GM18519 (cell line): ENCODE results near the gene ATP13A2.

ENCODE experiments used
- ATAC-seq: cut with Tn5 transposase; IDR thresholded peaks from one replicate; pipeline ENCODE4 v1.9.1; 2021; ENCODE audit warnings: mild to moderate bottlenecking, moderate library complexity; ENCODE audit not compliant: unreplicated experiment, low FRiP score

Gene ATP13A2, protein sequence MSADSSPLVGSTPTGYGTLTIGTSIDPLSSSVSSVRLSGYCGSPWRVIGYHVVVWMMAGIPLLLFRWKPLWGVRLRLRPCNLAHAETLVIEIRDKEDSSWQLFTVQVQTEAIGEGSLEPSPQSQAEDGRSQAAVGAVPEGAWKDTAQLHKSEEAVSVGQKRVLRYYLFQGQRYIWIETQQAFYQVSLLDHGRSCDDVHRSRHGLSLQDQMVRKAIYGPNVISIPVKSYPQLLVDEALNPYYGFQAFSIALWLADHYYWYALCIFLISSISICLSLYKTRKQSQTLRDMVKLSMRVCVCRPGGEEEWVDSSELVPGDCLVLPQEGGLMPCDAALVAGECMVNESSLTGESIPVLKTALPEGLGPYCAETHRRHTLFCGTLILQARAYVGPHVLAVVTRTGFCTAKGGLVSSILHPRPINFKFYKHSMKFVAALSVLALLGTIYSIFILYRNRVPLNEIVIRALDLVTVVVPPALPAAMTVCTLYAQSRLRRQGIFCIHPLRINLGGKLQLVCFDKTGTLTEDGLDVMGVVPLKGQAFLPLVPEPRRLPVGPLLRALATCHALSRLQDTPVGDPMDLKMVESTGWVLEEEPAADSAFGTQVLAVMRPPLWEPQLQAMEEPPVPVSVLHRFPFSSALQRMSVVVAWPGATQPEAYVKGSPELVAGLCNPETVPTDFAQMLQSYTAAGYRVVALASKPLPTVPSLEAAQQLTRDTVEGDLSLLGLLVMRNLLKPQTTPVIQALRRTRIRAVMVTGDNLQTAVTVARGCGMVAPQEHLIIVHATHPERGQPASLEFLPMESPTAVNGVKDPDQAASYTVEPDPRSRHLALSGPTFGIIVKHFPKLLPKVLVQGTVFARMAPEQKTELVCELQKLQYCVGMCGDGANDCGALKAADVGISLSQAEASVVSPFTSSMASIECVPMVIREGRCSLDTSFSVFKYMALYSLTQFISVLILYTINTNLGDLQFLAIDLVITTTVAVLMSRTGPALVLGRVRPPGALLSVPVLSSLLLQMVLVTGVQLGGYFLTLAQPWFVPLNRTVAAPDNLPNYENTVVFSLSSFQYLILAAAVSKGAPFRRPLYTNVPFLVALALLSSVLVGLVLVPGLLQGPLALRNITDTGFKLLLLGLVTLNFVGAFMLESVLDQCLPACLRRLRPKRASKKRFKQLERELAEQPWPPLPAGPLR

DNA sequence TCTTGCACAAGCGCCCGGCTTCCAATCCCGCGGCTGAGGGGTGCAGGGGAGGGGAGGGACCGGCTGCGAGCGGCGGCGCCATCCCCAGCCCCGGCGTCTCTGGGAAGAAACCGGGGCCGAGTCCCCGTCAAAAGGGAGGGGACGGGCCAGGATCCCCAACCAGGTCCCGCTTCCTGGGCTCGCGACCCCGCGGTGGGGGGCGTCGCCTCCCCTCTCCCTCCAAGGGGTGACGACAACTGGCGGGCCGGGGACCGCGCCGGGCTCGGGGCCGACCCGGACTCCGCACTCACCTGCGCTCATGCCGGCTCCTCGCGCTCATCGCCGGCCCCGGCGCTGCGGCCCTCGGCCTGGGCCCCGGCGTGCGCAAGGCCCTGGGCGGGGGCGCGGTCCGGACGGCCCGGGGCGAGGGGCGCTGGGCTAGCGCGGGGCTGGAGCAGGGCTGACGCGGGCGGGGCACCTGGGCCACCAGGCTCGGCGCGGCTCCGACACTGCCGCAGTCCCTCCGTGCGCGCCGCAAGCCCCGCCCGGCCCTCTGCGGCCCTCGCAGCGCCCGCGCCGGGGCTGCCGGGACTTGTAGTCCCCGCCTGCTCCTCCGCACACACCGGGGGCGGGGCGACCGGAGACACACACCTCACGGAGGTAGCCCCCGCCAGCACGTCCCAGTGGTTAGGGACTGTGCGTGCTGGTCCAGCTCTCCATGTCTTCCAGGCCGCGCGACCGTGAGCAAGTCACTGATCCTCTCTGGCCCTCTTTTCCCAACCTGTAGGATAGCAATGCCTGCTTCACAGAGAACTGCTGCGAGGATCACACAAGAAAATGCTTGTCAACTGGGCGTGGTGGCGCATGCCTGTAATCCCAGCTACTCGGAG lies at the start of gene ATP13A2:
TSS of gene ATP13A2 (minus strand) at position 490 of the 869 bp plus-strand sequence. CDS start at position 300, 190 bp downstream.
- peak; percentile 85 for ATAC-seq

DNA sequence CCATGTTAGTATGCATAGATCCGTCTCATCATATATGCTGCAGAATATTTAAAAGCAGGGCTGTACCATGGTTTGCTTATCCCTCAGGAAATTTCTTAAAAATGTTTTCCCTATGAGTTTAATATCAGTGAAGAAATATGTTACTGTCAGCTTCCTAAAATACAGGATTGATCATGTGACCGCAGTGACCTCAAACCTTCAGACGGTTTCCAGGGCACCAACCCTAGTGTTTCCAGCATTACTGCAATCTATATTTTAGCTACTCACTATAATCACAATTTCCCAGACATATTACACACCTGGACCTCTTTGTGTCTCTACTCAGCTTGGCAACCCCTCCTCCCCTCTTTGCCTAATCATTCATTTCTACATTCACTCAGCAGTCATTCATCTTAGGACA lies 49.8 kb upstream of the ATP13A2 start:
- ATAC-seq: no peak

DNA sequence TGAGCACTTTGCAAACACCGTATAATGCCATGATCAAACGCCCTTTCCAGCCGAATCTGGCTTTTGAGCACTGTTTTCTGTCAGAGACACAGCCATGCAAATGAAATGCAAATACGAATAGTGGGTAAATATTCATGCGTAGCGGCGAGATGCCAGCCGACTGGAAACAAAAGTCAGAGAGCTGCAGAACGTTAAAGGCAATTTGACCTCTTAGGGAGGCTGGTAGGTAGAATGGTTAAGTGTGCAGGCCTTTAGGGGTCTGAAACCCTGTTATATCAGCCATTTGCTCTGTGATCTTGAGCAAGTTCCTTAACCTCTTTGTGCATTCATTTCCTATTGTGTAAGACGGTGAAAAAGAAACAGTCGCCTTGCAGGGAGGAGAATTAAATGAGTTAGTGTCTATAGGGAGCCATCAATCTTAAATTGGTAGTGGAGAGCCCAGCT lies 48.6 kb upstream of the ATP13A2 start:
- no peak for ATAC-seq

DNA sequence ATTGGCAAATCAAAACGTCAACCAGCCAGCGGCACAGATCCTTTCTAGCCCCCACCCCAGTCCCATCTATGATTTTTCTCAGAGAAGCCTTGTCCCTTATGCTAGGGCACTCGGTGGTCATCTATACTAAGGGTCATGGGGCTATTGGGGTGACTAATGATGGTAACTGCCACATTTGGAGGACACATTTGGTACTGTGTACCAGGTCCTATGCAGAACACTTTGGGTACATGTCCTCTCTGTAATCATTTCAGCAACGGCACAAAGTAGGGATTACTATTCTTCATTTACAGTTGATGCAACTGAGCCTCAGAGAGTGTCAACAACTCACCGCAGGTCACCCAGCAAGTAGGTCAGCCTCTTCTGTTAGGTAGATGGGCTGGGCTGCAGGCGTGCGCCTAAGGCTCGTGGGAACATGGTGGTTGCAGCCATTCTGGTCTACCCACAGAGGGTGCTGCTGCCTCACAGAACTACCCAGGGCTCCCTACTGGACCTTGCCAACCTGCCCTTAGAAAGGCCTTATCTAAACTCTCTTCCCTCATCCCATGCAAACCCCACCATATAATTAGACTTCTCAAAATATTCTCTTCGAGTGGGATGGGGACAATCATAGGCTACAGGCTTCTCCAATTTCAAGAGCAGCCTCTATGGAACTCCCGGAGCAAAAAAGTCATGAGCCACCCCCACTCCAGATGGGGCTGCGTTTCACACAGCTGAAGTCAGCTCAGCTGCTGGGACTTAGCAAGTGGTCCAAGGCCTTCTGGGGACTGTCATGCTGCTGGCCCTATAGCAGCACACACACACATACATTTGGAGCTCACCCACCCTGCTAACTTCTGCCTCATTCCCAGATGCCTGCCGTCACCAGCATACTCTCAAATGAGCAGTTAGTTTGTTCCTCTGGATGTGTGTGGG lies 47.9 kb upstream of the ATP13A2 start:
- no peak for ATAC-seq

DNA sequence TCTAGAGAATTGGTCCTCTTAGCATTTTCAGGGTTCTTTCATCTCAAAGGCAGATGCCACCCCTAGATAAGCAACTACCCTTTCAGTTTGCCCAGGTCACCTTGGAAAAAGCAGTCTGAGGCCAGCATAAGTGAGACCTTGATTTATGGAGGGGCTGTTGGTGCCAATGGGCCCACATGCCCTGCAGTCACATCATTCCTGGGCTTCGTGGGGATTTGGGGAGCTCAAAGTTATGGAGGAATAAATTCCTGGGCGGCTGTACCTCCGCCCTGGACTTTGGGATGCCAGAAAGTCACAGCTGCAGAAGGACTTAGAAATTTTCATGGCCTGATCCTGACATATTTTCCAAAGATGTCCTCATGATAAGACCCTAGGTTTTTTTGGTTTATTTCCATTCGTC lies 44.8 kb upstream of the ATP13A2 start:
- no peak for ATAC-seq

DNA sequence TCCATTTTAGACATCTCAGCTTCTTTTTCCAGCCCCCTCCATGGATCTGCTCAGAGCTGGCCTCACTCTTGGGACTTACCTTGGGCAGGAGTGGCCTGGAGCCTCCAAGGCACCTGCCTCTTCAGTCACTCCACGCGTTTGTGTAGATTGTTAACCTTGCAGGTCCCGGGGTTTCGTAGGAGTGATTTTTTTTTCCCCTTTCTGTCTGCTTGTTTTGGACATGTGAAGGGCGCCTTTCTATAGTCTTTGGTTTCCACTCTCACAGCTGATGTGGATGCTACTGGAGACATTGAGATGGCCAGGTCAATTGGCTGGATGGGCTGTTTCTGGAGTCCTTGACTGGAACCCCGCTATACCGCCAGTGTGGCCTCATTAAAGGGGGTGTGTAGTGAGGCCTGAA lies 44.1 kb upstream of the ATP13A2 start:
- ATAC-seq: no peak

DNA sequence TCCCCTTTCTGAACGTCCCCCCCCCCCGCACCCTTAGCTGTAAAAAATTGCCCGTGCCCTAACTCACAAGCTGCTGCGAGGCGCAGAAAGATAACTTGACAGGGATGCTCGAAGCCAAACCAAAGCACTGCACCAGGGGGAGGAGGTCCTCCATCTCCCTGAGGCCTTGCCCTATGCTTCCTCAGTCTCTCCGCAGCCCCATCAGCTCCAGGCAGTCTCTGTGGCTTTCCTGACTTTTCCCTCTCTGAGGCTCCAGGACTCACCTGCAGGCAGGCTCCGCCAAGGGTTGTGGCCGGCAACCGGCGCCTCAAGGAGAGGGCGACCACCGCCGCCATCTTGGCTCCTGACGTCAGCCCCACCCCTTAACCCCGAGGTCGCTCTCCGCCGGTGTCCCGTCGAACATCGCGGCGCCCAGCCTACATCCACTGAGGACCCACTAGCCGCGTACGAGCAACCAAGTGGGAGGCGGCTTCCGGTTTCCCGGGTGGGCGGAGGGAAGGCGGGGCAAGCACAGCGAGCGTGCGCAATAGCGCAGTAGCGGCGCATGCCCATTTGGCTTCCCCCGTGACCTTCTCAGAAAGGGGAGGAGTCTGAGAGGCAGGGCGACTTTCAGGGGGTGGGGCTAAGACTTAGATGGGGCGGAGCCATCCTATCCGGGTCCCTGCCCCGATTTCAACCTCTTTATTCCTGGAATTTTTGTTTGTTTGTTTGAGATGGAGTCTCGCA lies 42.1 kb upstream of the ATP13A2 start, which contains the start of gene SDHB:
TSS of gene SDHB (minus strand) at position 348 of the 726 bp plus-strand sequence. CDS start at position 335, 13 bp downstream.
- peak; percentile 83 for ATAC-seq

DNA sequence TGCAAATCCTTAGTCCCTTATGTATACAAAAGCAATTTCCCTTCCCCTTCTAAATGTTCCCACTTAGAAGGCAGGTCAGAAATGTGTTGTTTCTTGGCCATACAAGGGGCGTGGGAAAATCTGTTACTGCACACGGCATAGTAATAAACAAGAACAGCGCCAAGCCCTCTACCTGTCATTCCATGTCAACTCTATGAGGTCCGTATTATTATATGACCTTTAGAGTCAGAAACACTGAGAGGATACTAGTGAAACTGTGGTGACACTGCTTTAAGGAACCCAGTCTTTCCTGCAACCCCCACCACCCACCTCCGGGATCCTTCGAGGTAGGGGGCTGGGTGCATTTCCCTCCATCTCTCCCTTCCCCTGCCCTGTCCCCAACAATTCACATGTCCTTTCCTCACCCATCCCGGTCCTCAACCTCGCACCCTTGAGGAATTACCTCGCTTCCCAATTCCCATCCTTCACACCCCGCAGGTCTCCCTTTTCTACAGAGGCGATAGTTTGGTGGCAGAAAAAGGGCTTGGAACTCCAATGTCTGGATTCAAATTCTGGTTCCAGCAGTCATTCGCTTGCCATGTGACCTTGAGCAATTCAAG lies 41.5 kb upstream of the ATP13A2 start:
- ATAC-seq: no peak

DNA sequence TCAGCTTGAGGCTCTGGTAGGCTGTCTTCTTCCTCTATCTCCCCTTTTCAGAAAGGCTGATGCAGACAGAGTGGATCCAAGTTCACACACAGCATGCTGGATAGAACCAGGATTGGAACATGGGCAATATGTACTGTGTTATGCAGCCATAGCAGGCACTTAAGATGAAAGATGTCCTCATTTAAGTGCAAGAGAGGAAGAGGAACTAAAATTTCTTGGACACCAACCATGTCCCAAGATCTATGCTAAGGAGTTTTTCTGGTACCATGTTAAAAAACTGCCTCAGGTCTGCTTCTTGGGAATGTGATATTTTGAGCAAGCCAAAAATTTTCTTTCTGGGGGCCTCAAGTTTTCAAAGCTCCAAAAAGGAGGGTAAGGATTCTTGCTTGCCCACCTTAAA lies 40.9 kb upstream of the ATP13A2 start:
- no peak for ATAC-seq

DNA sequence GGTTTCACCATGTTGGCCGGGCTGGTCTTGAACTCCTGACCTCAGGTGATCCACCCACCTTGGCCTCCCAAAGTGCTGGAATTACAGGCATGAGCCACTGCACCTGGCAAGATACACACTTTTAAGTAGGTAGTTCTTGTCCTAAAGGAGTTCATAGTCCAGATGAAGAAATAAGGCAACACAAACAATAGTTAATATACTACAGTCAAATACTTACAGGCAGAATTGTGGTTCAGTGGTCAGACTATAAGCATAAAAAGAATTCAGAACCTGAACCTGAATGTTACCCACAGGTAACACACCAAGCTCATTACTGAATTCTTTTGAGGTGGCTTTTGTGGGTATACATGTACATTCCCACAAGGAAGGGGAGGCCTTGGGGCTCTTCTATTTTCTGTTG lies 40.3 kb upstream of the ATP13A2 start:
- no peak for ATAC-seq

DNA sequence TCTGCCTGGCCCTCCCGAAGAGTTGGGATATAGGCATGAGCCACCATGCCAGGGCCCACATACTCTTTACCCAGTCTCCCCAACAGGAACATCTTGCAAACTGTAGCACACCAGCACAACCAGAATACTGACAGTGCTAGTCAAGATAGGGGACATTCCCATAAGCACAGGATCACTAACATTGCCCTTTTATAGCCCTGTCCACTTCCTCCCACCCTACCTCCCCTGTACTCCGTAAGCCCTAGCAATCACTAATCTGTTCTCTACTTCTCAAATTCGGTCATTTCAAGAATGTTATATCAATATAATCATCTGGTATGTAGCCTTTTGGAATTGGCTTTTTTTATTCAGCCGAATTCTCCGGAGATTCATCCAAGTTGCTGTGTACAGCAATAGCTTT lies 36.2 kb upstream of the ATP13A2 start:
- no peak for ATAC-seq

DNA sequence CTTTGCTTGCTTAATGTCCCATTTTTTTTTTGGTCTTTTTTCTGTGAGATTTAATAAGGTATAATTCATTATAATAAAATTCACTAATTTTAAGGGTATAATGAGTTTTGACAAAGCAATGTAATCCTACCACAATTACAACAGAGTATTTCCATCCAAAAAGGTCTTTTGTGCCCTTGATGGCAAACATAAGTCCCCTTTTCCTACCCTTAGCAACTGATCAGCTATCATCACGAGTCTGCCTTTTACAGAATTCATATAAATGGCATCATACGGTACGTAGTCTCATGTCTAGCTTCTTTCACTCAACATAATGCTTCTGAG lies 34.6 kb upstream of the ATP13A2 start:
- ATAC-seq: no peak

DNA sequence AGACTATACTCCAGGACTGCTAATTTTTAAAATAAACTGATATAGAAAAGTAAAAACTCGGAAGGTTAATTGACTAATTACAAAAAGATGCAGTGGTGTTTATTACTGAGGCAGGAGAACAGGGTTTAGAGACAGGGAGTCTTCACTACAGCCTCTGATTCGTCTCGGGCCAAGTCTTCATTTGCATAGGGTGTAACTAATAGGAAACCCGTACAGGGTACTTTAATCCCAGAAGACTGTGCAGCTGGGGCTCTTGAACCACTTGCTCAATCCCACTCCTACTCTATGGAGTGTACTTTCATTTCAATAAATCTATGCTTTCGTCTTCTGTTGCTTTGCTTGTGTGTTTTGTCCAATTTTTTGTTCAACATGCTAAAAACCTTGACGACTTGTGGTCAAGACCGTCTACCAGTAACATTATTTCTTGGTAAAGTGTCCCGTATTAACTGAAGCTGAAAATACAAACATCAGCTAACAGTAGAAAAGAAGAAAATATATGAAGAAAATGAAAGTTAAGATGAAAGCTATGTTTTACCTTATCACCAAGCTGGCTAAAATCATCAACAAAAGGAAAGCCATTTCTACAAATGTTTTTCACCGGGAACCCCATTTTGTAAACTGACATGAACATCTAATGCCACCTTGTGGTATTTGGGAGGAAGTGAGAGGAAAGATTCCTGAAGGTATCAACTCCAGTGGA lies 34.1 kb upstream of the ATP13A2 start:
- no peak for ATAC-seq

DNA sequence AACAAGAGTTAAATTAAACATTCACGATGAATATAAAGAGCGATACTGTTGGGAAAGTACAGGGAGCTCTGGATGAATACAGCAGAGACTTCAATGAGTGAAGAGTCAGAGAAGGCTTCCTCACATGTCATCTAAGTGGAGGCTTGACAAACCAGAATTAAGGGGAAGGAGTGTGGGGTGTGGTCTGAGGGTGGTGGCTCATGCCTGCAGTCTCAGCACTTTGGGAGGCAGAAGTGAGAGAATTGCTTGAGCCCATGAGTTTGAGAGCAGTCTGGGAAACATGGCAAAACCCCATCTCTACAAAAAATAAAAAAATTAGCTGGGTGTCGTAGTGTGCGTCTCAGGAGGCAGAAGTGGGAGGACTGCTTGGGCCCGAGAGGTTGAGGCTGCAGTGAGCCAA lies 33.4 kb upstream of the ATP13A2 start:
- no peak for ATAC-seq

DNA sequence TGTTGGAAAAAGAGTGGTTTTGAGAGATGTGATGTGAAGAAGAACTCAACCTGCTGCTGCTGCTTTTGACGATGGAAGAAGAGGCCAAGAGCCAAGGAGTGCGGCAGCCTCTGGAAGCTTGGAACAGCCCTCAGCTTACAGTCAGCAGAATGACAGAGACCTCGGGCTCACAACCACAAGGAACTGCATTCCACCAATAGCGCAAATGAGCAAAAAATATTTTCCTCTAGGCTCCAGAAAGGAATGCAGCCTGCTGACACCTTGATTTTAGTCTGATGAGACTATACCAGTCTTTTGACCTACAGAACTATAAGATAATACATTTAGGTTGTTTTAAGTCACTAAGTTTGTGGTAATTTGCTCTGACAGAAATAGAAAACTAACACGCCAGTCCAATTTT lies 31.9 kb upstream of the ATP13A2 start:
- ATAC-seq: no peak

DNA sequence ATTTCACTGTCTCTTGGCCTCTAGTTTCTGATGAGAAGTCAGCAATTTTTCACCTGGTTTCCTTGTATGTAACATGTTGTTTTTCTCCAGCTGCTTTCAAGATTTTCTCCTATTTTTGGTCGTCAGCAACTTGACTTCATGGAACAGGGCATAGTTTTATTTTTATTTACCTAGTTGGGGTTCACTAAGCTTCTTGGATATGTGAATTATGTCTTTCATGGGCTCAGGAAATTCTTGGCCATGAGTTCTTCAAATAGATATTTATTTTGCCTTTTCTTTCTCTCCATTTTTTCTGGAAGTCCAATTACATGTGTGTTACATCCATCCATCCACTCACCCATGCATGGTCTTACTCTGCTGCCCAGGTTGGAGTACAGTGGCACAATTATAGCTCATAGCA lies 28.4 kb upstream of the ATP13A2 start:
- ATAC-seq: no peak

DNA sequence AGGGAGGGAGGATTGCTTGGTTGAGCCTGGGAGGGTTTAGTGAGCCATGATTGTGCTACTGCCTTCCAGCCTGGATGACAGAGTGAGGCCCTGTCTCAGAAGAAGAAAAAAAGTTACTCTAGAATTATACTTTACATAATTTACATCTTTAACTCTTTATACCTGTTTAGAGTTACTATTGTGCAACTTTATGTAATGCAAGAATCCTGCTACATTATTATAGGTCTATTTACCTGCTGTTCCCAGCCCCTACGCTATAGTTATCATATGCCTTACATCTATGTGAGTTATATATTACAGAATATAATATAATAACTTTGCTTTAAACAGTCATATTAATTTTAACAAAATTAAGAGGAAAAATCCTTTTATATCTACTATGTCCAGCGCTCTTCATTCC lies 27.8 kb upstream of the ATP13A2 start:
- no peak for ATAC-seq
